ENCODE data around the gene SPNS1. TPM values are rescaled to one million over a fixed set of nuclear protein-coding genes. Genes with fewer than 3 reads are reported as not detected.

SPNS1 gene
- total RNA-seq, 1 donor from 2014 or later: 29.2 TPM

GRCh38 chr16:28986046-28986445 is 11.5 kb downstream of the SPNS1 start:
- no peaks in the 10 kb centered on the region for H3K27me3 Mint-ChIP-seq
- DNase-seq (no peak), ATAC-seq (ENCODE audit: low read depth) (no peak)
- no peak overlapping the region for H3K27ac Mint-ChIP-seq
- intact Hi-C loops (cut with micrococcal nuclease): no loop called here
- ChIA-PET POLR2A (interaction anchor here (0.8 kb wide), 1 partner anchor 11 kb away, joined by 4 read pairs; no protein-coding TSS in a partner anchor), CTCF (no interaction called here)
- no peak for TF ChIP-seq CTCF (IDR thresholded peaks at IDR 0.05)
- no peak overlapping the region for H3K4me3 Mint-ChIP-seq
- peaks cover 13% of the 10 kb centered on the region for H3K4me1 Mint-ChIP-seq
- H3K36me3 Mint-ChIP-seq (ENCODE audit: low read depth): peaks cover 50% of the 10 kb centered on the region
- peaks cover 7% of the 10 kb centered on the region for H3K9me3 Mint-ChIP-seq

GRCh38 chr16:28986492-28986891 is 11.9 kb downstream of the SPNS1 start:
- H3K27ac Mint-ChIP-seq: no peak overlapping the region
- no peaks in the 10 kb centered on the region for H3K27me3 Mint-ChIP-seq
- no peak for ATAC-seq (ENCODE audit: low read depth)
- peaks cover 7% of the 10 kb centered on the region for H3K9me3 Mint-ChIP-seq
- CTCF ChIA-PET: no interaction called here
- H3K4me3 Mint-ChIP-seq: no peak overlapping the region
- H3K4me1 Mint-ChIP-seq: peaks cover 13% of the 10 kb centered on the region
- peaks cover 46% of the 10 kb centered on the region for H3K36me3 Mint-ChIP-seq (ENCODE audit: low read depth)
- TF ChIP-seq CTCF (IDR thresholded peaks at IDR 0.05): no peak
- intact Hi-C loops (cut with micrococcal nuclease): no loop called here
- no peak for DNase-seq
- POLR2A ChIA-PET: interaction anchor here (0.8 kb wide), 1 partner anchor 11 kb away, joined by 4 read pairs; no protein-coding TSS in a partner anchor

- DNase-seq (no peak), ATAC-seq (ENCODE audit: low read depth) (no peak)
- Mint-ChIP-seq H3K4me3 (no peak overlapping the region), H3K4me1 (peaks cover 13% of the 10 kb centered on the region), H3K36me3 (ENCODE audit: low read depth) (peaks cover 39% of the 10 kb centered on the region), H3K27me3 (no peaks in the 10 kb centered on the region), H3K27ac (no peak overlapping the region), H3K9me3 (peaks cover 7% of the 10 kb centered on the region)
- CTCF ChIA-PET: no interaction called here
- intact Hi-C loops (cut with micrococcal nuclease): no loop called here
- TF ChIP-seq CTCF (IDR thresholded peaks at IDR 0.05): no peak
- POLR2A ChIA-PET: interaction anchor here (1.2 kb wide), 1 partner anchor 13 kb away, joined by 3 read pairs; no protein-coding TSS in a partner anchor
Measured at GRCh38 chr16:28987170-28987853, 12.7 kb downstream of the SPNS1 start.

- H3K36me3 Mint-ChIP-seq (ENCODE audit: low read depth): peaks cover 20% of the 10 kb centered on the region
- CTCF ChIA-PET: no interaction called here
- no peak overlapping the region for H3K4me3 Mint-ChIP-seq
- DNase-seq: no peak
- H3K4me1 Mint-ChIP-seq: peaks cover 10% of the 10 kb centered on the region
- TF ChIP-seq CTCF (IDR thresholded peaks at IDR 0.05): no peak
- no peaks in the 10 kb centered on the region for H3K27me3 Mint-ChIP-seq
- POLR2A ChIA-PET: no interaction called here
- H3K9me3 Mint-ChIP-seq: peaks cover 7% of the 10 kb centered on the region
- ATAC-seq (ENCODE audit: low read depth): no peak
- H3K27ac Mint-ChIP-seq: no peak overlapping the region
- intact Hi-C loops (cut with micrococcal nuclease): no loop called here
Measured at GRCh38 chr16:28989363-28989762, 14.8 kb downstream of the SPNS1 start.

- Mint-ChIP-seq H3K4me1 (peaks cover 2% of the 10 kb centered on the region), H3K27me3 (no peaks in the 10 kb centered on the region), H3K36me3 (ENCODE audit: low read depth) (peaks cover 16% of the 10 kb centered on the region), H3K27ac (no peak overlapping the region), H3K4me3 (no peak overlapping the region), H3K9me3 (peaks cover 7% of the 10 kb centered on the region)
- DNase-seq: no peak
- POLR2A ChIA-PET: no interaction called here
- ATAC-seq (ENCODE audit: low read depth): no peak
- CTCF ChIA-PET: no interaction called here
- TF ChIP-seq CTCF (IDR thresholded peaks at IDR 0.05): no peak
- intact Hi-C loops (cut with micrococcal nuclease): no loop called here
Measured at GRCh38 chr16:28990375-28991040, 15.9 kb downstream of the SPNS1 start.
